ENCODE results near the gene ZFYVE1. TPM values are rescaled to one million over a fixed set of nuclear protein-coding genes. Genes with fewer than 3 reads are reported as not detected.

Gene ZFYVE1
- total RNA-seq, 1 experiment from 2014 or later, result 14.2 TPM

GRCh38 chr14:72952171-72952570 lies 74.7 kb downstream of the ZFYVE1 start:
- Histone ChIP-seq H3K14ac (ENCODE audit: insufficient read depth, low read length) (no peak overlapping the region), H3T11ph (ENCODE audit: low read length) (no peak overlapping the region), H2AK5ac (ENCODE audit: insufficient read length, low read length) (no peak overlapping the region), H2BK12ac (ENCODE audit: insufficient read length, low read depth, low read length) (no peak overlapping the region), H2BK5ac (ENCODE audit: insufficient read length, low read length) (no peak overlapping the region), H3K9me3 (ENCODE audit: control insufficient read depth, low read depth, low read length) (no peaks in the 10 kb centered on the region), H2BK120ac (ENCODE audit: low read depth, low read length, poor library complexity, severe bottlenecking) (no peak overlapping the region), H4K5ac (ENCODE audit: insufficient read length, low read depth, low read length) (no peak overlapping the region), H3K4me2 (ENCODE audit: insufficient read depth, insufficient read length, low read length) (no peak overlapping the region), H3K4me1 (ENCODE audit: insufficient read depth, low read length) (no peaks in the 10 kb centered on the region), H2BK15ac (ENCODE audit: low read depth, low read length) (no peak overlapping the region), H4K91ac (ENCODE audit: insufficient read length, low read depth, low read length) (no peak overlapping the region), H3K79me2 (ENCODE audit: insufficient read depth, low read length) (no peaks in the 10 kb centered on the region), H3K56ac (ENCODE audit: insufficient read length, low read depth, low read length) (no peak overlapping the region), H3K23me2 (ENCODE audit: insufficient read length, low read depth, low read length, poor library complexity, severe bottlenecking) (no peaks in the 10 kb centered on the region), H2BK20ac (ENCODE audit: low read depth, low read length, poor library complexity, severe bottlenecking) (no peak overlapping the region), H4K8ac (replicated peaks; ENCODE audit: insufficient read length, low read depth, low read length) (no peak overlapping the region), H3K27ac (ENCODE audit: insufficient read length, low read depth, low read length) (no peak overlapping the region), H2AFZ (ENCODE audit: low read length) (no peak overlapping the region), H4K20me1 (ENCODE audit: control insufficient read depth, insufficient read depth, insufficient read length) (no peaks in the 10 kb centered on the region), H3K79me1 (ENCODE audit: insufficient read depth, low read depth, low read length, poor library complexity, severe bottlenecking) (no peaks in the 10 kb centered on the region), H3K23ac (ENCODE audit: insufficient read length, low read depth, low read length) (no peak overlapping the region), H3K18ac (ENCODE audit: insufficient read length, low read depth, low read length) (no peak overlapping the region), H3K9ac (ENCODE audit: extremely low read depth, insufficient read length, low read length) (no peak overlapping the region), H3K27me3 (ENCODE audit: insufficient read depth, low read length) (no peaks in the 10 kb centered on the region), H3K4ac (ENCODE audit: low read depth, low read length) (no peak overlapping the region)
- DNase-seq, result no peak
- no peaks in the 10 kb centered on the region for H3K4me1 Mint-ChIP-seq
- no peaks in the 10 kb centered on the region for H3K27me3 Mint-ChIP-seq (ENCODE audit: low read depth)
- peaks cover 5 to 45% (median 18%) of the 10 kb centered on the region in 3 experiments; a peak in 6 of 7 replicates for H3K36me3 Mint-ChIP-seq (ENCODE audit: insufficient read depth in 1 of 3, low read depth in 3 of 3)
- H3K4me3 Mint-ChIP-seq, result no peak overlapping the region
- no peaks in the 10 kb centered on the region for H3K9me3 Mint-ChIP-seq
- TF ChIP-seq CTCF (conservative IDR thresholded peaks at IDR 0.05), result no peak
- WGBS (ENCODE audit: extremely low coverage, insufficient read length, low lambda C conversion rate), result no CpG with 5 or more reads among the region's 3 CpGs
- H3K27ac Mint-ChIP-seq, result no peak overlapping the region
